Measurements from ENCODE around the gene ARL13B.

The ARL13B gene

GRCh38 chr3:93983408-93983807 is 3.5 kb downstream of the ARL13B start:
- no peak overlapping the region for H3K4me2 ChIP-seq (ENCODE audit: low read length)
- H3K27ac ChIP-seq (ENCODE audit: low read depth, low read length): no peak overlapping the region
- no peaks in the 10 kb centered on the region for H4K20me1 ChIP-seq (ENCODE audit: control insufficient read depth, insufficient read depth, low read depth, low read length)
- H3K9me3 ChIP-seq (ENCODE audit: control insufficient read depth, insufficient read depth, low read length): no peaks in the 10 kb centered on the region
- peaks cover 39% of the 10 kb centered on the region for H3K79me2 ChIP-seq (ENCODE audit: control insufficient read depth, low read length)
- H3K36me3 ChIP-seq (ENCODE audit: control insufficient read depth, low read length): no peaks in the 10 kb centered on the region
- H3K27me3 ChIP-seq (ENCODE audit: control insufficient read depth, low read length): no peaks in the 10 kb centered on the region
- peaks cover 19% of the 10 kb centered on the region for H3K4me1 ChIP-seq (ENCODE audit: control insufficient read depth, low read length)
- TF ChIP-seq CTCF (IDR thresholded peaks at IDR 0.05; ENCODE audit: low read depth, low read length, poor library complexity, severe bottlenecking): no peak
- no peak for TF ChIP-seq EZH2phosphoT487 (IDR thresholded peaks at IDR 0.05; ENCODE audit: borderline replicate concordance, low read length)
- H3K4me3 ChIP-seq (ENCODE audit: low read length): no peak overlapping the region
- no peaks in the 10 kb centered on the region for H3F3A ChIP-seq (ENCODE audit: control insufficient read depth, insufficient read depth)
- no peaks in the 10 kb centered on the region for H3K9me2 ChIP-seq (replicated peaks; ENCODE audit: control insufficient read depth, low read length)

GRCh38 chr3:93984618-93985017 is 4.7 kb downstream of the ARL13B start:
- H3K4me2 ChIP-seq (ENCODE audit: low read length): no peak overlapping the region
- no peak overlapping the region for H3K4me3 ChIP-seq (ENCODE audit: low read length)
- peaks cover 39% of the 10 kb centered on the region for H3K79me2 ChIP-seq (ENCODE audit: control insufficient read depth, low read length)
- no peaks in the 10 kb centered on the region for H3K36me3 ChIP-seq (ENCODE audit: control insufficient read depth, low read length)
- H3K27ac ChIP-seq (ENCODE audit: low read depth, low read length): no peak overlapping the region
- no peaks in the 10 kb centered on the region for H3K9me3 ChIP-seq (ENCODE audit: control insufficient read depth, insufficient read depth, low read length)
- TF ChIP-seq EZH2phosphoT487 (IDR thresholded peaks at IDR 0.05; ENCODE audit: borderline replicate concordance, low read length) (no peak), CTCF (IDR thresholded peaks at IDR 0.05; ENCODE audit: low read depth, low read length, poor library complexity, severe bottlenecking) (no peak)
- no peaks in the 10 kb centered on the region for H3K27me3 ChIP-seq (ENCODE audit: control insufficient read depth, low read length)
- H3K4me1 ChIP-seq (ENCODE audit: control insufficient read depth, low read length): peaks cover 14% of the 10 kb centered on the region
- no peaks in the 10 kb centered on the region for H4K20me1 ChIP-seq (ENCODE audit: control insufficient read depth, insufficient read depth, low read depth, low read length)
- no peaks in the 10 kb centered on the region for H3F3A ChIP-seq (ENCODE audit: control insufficient read depth, insufficient read depth)
- no peaks in the 10 kb centered on the region for H3K9me2 ChIP-seq (replicated peaks; ENCODE audit: control insufficient read depth, low read length)

- Histone ChIP-seq H3K9me2 (replicated peaks; ENCODE audit: control insufficient read depth, low read length) (no peaks in the 10 kb centered on the region), H3K27me3 (ENCODE audit: control insufficient read depth, low read length) (no peaks in the 10 kb centered on the region), H3K79me2 (ENCODE audit: control insufficient read depth, low read length) (peaks cover 13% of the 10 kb centered on the region), H3K27ac (ENCODE audit: low read depth, low read length) (no peak overlapping the region), H3F3A (ENCODE audit: control insufficient read depth, insufficient read depth) (no peaks in the 10 kb centered on the region), H3K4me3 (ENCODE audit: low read length) (no peak overlapping the region), H3K4me2 (ENCODE audit: low read length) (no peak overlapping the region), H3K4me1 (ENCODE audit: control insufficient read depth, low read length) (no peaks in the 10 kb centered on the region), H3K36me3 (ENCODE audit: control insufficient read depth, low read length) (no peaks in the 10 kb centered on the region), H3K9me3 (ENCODE audit: control insufficient read depth, insufficient read depth, low read length) (no peaks in the 10 kb centered on the region), H4K20me1 (ENCODE audit: control insufficient read depth, insufficient read depth, low read depth, low read length) (no peaks in the 10 kb centered on the region)
- TF ChIP-seq CTCF (IDR thresholded peaks at IDR 0.05; ENCODE audit: low read depth, low read length, poor library complexity, severe bottlenecking): no peak
- TF ChIP-seq EZH2phosphoT487 (IDR thresholded peaks at IDR 0.05; ENCODE audit: borderline replicate concordance, low read length): no peak
Observed at GRCh38 chr3:93988283-93988682, 8.3 kb downstream of the ARL13B start.

GRCh38 chr3:93988764-93989163 is 8.8 kb downstream of the ARL13B start:
- Histone ChIP-seq H3K27ac (ENCODE audit: low read depth, low read length) (no peak overlapping the region), H3K9me2 (replicated peaks; ENCODE audit: control insufficient read depth, low read length) (no peaks in the 10 kb centered on the region), H3F3A (ENCODE audit: control insufficient read depth, insufficient read depth) (no peaks in the 10 kb centered on the region), H3K9me3 (ENCODE audit: control insufficient read depth, insufficient read depth, low read length) (no peaks in the 10 kb centered on the region), H4K20me1 (ENCODE audit: control insufficient read depth, insufficient read depth, low read depth, low read length) (no peaks in the 10 kb centered on the region), H3K27me3 (ENCODE audit: control insufficient read depth, low read length) (no peaks in the 10 kb centered on the region), H3K4me1 (ENCODE audit: control insufficient read depth, low read length) (no peaks in the 10 kb centered on the region), H3K79me2 (ENCODE audit: control insufficient read depth, low read length) (peaks cover 14% of the 10 kb centered on the region), H3K36me3 (ENCODE audit: control insufficient read depth, low read length) (no peaks in the 10 kb centered on the region), H3K4me3 (ENCODE audit: low read length) (no peak overlapping the region), H3K4me2 (ENCODE audit: low read length) (no peak overlapping the region)
- TF ChIP-seq EZH2phosphoT487 (IDR thresholded peaks at IDR 0.05; ENCODE audit: borderline replicate concordance, low read length) (no peak), CTCF (IDR thresholded peaks at IDR 0.05; ENCODE audit: low read depth, low read length, poor library complexity, severe bottlenecking) (no peak)

Data from DOHH2 (cell line).